DMS 273 (cell line): ENCODE results near the gene MIEF2.

Experiments
- DNase-seq: peaks from one replicate; lab custom pipeline; 2025; ENCODE audit not compliant: unreplicated experiment; lab: John Stamatoyannopoulos, UW

Gene MIEF2

DNA sequence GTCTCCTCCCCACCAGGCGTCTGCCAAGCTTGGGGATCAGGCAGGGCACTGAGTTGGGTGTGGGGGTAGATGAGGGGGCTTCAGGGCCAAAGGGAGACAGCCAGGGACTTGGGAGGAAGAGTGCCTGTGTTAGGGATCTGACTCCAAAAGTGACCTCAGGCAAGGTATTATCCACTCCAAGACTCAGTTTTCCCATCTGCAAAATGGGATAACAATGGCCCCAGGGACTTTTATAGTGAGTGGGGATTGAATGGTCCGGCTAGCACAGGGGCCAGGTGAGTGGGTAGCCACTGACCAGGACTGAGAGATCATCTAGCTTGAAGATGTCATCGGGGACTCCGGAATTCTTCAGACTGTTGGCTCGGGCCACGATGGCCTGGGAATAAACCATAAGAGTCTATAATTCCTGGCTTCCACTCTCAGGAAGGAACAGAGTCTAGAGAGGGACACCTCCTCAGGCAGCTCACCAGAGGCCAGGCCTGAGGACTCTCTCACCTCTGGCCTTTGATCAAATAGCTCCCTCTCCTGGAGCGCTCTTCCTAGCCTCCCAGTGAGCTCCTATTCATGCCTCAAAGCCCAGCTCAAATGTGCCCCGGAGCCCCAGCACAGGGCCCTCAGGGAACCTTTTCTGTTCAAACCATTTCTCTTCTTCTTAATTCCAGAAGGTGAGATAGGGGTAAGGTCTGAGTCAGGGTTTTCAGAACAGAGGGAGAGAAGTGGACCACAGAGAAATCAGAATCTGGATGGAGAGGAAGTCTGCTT lies 5.4 kb upstream of the MIEF2 start:
- DNase-seq = no peak

DNA sequence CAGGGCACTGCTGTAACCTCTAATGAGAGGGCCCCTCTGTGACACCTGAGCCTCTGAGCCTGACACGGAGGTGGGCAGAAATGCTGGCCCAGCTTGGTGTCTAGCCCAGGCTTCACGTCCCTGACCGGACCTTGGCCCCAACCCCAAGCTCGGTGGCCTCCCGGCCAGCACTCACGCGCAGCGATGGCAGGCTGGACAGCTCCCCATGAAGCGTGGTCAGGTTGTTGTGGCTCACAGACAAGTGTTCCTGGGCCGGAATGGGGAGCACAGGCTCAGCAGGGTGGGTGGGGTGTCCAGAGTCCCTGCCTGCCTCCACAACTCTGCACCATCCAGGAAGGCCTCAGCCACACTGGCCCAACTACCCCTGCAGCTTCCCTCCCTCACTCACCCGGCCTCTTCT lies 4.1 kb upstream of the MIEF2 start:
- no peak for DNase-seq

DNA sequence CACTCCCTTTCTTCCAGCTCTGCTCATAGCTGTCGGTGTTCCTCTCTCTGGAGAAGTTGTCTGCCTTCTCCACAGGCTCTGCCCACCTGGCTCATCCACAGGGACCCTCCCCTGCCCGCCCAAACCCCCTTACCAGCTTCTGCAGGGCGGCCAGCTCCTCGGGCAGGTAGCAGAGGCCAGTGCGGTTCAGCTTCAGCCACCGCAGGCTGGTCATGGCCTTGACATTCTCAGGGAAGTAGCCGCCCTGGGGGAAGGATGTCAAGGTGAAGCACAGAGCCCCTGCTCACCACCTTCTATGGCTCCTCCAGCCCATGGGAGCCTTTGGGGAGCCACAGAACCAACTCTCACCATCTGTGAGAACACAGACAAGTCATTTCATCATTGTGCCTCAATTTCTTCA lies 3.7 kb upstream of the MIEF2 start:
- no peak for DNase-seq

DNA sequence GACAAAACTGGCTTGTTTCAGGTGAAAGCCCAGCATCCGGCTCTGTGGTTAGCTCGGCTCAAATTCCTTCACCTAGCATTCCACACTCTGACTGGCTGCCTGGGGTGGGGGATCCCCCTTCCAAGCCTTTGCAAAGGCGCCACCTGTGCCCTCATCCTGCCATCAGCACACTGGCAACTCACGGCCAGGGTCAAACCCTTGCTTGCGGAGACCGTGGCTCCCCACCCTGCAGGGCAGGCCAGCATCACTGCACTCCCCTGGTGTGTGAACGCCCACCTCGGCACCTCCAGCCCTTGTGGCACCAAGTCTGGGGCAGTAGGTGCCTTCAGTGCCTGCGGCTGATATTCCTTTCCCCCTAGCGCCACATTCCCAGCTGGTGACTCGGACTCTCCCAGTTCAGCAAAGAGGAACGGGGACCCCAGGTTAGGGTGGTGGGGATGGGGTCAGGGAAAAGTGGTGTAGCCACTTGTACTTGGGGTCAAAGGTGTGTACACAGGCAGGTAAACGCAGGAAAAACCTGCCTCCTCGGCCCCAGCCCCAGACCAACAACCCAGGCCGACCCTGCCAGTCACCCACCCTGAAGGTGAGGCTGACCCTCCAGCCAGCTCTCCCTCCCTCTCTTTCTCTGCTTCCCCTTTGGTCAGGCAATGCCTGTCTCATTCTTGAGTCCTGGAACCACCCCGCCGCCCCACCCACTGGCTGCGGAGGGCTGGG lies 3.0 kb upstream of the MIEF2 start:
- no peak for DNase-seq

DNA sequence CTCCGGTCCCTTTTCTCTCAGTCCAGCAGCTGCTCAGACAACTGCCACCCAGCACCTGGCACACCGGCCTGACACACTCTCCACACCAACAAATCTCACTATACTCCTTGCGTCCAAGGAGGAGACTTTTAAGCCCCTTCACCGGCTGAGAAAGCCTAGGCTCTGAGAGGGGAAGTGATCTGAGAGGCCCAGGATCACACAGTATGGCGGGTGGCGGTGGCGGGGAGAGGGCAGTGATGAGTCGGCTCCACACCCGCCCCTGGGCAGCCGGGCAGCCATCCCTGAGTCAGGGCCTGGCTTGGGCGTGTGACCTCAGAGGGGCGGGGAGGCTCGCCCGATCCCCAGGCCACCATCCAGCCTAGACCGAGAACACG lies 2.5 kb upstream of the MIEF2 start:
- peak; percentile 48 for DNase-seq

DNA sequence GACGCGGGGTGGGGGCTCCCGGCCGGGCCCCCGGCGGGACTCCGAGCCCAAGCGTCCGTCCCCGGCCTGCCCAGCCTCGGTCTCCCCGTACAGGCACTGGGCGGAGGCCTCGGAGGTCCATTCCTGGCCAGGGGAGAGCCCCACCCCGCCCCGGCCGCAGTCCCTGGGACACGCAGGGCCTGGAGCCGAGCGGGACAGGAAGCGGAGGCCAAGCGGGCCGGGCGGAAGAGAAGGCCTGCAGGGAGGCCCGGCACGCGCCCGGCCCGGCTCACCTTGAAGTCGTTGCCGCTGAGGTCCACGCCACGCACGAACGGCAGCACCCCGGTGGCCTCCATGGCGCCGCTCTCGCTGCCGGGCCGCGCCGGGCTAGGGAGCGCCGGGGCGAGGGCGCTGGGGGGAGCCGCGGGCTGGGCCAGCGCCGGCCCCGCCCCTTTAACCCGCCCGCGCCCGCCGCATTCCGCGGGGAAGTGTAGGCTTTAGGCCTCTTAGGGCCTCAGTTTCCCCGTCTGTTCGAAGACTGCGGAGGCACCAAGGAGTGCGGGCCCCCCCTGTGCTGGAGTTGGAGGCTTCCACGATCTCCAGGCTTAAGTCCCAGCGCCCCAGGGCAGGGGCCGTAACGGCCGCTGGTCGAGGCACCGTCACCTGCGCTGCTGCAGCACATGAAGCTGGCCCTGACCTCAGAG lies 2.0 kb upstream of the MIEF2 start, which contains the start of gene FLII:
Gene FLII, minus strand, starts transcription at position 383 of the 683 bp plus-strand sequence. Its CDS starts 48 bp downstream, at position 335.
- DNase-seq = peak; percentile 51

DNA sequence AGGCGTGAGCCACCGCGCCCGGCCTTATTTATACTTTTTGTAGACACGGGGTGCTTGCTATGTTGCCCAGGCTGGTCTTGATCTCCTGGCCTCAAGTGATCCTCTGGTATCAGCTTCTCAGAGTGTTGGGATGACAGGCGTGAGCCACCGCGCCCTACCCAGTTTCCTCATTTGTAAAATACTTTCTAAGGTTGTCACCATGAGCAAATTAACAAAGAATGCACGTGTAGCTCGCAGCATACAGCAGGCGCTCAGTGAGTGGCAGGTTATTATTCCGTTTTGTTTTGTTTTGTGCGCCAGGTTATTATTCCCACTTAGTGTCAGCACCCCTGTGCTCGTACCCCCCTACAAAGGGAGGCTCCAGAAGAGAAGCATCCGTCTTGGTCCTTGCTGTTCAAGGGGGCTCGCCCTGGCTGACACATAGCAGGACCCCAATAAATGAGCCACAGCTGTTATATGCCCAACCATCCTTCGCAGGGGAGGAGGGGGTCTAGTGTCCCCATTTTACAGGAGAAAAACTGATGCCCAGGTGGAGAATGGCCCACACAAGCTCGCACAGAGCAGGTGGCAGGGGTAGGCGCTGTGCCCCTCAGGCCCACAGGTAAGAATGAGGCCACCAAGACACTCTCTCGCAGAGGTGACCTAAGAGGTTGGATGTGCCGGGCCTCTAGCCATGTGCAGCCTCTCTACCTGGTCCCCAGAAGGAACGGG lies 686 bp upstream of the MIEF2 start:
- no peak for DNase-seq

DNA sequence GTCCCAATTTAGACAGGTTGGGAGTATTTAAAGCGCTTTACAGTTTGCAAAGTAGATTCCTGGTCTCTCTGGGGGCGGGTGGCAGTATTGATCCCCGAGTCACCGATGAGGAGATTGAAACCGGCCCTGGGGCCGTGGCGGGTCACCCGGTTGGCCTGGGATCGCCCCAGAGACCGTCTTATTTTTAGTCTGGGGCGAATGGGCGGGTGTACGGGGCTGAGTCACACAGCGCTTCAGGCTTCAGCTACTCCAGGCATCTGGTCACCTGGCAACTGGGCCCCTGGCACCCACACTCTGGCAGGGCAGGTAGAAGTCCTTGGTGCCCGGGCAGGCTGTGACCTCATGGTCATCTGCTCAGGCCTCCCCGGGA lies 669 bp downstream of the MIEF2 start:
- peak; percentile 47 for DNase-seq

DNA sequence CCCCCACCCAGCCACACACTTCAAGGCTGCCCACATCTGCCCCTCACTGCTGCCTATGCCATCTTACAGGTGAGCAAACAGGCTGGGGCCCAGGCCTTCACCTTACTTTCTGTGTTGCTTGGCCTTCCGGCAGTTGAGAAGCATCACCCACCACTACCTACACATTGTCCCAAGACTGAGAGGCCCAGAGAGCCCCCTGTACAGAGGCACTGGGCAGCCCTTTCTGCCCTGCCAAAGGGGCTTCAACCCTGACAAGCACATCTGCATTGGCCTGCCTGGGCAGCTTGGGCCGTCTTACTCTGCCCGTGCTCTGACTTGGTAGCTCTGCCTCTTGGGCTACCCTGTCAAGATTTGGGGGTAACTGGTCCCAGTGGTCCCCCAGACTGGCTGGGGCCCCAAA lies 1.2 kb downstream of the MIEF2 start:
- no peak for DNase-seq

DNA sequence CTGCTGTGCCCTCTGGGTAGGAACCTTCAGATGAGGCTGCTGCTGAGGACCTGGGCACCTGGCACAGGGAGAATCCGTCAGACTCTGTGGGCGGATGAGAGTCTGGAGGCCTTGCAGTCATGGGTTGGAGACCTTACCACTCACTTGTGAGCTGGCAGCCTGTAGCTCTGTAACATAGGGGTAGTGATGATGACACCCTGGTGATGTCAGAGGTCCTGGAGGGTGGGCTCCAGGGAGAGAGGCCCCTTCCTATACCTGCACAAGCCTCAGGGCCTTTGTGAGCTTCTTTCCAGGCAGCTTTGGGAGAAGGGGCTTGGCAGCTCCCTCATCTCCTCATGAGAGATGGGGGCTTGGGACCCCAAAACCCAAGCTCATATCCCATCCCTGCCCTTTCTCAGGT lies 1.6 kb downstream of the MIEF2 start:
- no peak for DNase-seq

DNA sequence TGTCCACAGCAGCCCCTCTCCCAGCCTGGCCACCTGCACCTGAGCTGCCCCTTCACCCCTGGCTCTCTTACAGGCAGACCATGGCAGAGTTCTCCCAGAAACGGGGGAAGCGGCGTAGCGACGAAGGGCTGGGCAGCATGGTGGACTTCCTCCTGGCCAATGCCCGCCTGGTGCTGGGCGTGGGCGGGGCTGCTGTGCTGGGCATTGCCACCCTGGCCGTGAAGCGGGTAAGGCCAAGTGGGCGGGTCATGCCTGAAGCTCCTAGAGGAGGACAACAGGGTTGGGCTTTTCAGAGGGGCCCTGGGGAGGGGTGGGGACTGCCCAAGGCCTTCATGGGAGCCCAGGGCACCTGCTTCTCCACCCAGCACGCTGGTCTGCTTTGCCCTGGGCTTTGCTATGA lies 2.2 kb downstream of the MIEF2 start:
- no peak for DNase-seq

DNA sequence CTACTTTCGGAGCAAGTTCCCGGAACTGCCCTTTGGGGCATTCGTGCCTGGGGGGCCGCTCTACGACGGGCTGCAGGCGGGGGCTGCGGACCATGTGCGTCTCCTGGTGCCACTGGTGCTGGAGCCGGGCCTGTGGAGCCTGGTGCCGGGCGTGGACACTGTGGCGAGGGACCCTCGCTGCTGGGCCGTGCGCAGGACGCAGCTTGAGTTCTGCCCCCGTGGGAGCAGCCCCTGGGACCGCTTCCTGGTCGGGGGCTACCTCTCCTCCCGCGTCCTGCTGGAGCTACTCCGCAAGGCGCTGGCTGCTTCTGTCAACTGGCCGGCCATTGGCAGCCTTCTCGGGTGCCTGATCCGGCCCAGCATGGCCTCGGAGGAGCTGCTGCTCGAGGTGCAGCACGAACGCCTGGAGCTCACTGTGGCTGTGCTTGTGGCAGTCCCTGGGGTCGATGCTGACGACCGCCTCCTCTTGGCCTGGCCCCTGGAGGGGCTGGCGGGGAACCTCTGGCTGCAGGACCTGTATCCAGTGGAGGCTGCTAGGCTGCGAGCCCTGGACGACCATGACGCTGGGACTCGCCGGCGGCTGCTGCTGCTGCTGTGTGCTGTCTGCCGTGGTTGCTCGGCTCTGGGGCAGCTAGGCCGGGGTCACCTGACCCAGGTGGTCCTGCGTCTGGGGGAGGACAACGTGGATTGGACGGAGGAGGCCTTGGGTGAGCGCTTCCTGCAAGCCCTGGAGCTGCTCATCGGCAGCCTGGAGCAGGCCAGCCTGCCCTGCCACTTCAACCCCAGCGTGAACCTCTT lies 3.6 kb downstream of the MIEF2 start:
- DNase-seq = no peak

DNA sequence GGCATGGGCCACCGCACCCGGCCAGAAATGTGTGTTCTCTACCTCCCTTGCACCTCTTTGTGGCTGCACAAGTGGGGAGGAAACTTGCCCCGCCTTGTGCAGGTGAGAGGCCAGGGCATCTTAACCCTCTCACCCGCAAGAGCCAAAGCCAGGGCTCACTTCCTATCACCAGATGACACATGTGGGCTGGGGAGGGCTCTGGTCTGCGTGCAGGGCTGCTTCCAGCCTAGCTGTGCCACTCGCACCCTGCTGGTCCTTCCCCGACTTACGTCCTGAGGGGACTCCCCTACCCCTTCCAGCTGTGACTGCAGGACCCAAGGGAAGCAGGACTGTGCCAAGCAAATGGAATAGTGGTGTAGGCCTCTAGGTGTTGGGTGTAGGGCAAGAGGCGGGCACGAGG lies 6.9 kb downstream of the MIEF2 start:
- DNase-seq = no peak

DNA sequence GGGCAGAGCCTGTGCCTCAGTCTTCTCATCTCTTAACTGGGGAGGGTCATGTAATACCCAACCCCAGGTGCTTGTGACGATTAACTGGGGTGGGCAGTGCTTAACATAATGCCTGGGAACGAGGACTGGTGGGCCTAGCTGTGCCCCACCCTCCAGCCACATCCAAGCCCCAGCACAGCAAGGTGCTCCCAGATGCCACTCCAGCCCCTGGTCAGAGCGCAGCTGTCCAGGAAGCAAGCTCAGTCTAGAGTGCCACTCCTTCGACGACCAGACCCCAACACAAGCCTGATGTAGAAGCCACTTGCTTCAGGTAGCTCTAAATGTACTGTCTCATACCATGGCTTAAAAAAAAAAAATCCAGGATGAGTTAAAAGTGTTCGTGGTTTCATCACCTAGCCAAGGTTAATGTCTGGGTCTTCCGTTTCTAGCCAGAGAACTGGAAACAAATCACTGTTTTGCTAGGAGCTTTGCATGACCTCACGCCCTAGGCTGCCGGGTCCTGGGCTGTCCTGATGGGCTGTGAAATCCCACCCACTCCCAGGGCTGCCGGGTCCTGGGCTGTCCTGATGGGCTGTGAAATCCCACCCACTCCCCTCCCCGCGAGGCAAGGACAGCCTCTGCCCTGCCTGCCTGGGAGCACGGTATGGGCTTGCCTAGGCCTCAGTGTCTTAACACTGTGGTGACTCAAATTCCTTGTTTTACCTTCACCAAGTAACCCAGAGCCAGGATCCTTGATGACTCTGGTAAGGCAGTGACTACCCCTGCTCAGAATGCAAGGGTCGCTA lies 7.7 kb downstream of the MIEF2 start:
- DNase-seq = peak; percentile 18

DNA sequence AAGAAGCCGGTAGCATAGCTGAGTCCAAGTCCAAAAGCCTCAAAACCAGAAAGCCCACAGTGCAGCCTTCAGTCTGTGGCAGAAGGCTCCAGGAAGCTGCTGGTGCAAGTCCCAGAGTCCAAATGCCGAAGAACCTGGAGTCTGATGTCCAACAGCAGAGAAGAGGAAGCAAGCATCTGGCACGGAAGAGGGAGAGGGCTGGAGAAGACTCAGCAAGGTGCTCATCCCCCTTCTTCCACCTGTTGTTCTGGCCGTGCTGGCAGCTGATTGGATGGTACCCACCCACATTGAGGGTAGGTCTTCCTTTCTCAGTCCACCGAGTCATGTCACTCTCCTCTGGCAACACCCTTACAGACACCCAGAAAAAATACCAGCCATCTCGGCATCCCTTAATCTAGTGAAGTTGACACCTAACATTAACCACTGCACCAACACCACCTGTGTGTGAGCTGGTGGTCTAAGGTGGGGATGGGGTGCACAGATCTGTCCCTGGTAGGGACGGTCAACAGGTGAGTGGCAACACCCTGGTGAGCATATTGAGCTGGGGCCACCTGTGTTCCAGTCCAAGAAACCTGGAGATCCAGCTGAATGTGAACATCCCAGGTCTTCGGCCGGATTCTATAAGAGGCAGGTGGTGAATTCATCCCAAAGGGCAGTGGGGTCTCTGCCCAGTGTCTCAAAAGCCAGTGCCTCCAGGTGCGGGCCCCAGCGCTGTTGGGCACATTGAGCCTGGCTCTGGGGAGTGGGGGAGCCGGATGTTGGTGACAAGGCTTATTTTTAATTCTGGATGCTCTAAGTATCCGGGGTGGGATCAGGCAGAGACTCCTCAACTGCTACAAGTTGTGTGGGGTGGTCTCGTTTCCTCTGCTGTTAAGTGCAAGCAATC lies 9.8 kb downstream of the MIEF2 start:
- no peak for DNase-seq

DNA sequence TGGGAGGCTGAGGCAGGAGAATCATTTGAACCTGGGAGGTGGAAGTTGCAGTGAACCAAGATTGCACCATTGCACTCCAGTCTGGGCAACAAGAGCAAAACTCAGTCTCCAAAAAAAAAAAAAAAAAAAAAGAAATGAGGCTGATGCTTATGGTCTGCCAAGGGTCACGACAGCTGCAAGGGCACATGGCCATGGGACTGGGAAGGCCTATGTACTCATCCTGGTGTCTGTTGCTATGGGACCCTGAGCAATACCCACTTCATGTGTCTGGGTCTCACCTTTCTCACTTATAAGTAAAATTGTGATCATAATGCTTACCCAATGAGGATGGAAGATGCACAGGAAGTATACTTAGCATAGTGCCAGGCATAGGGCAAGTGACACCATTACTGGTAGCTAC lies 16.6 kb downstream of the MIEF2 start:
- no peak for DNase-seq

DNA sequence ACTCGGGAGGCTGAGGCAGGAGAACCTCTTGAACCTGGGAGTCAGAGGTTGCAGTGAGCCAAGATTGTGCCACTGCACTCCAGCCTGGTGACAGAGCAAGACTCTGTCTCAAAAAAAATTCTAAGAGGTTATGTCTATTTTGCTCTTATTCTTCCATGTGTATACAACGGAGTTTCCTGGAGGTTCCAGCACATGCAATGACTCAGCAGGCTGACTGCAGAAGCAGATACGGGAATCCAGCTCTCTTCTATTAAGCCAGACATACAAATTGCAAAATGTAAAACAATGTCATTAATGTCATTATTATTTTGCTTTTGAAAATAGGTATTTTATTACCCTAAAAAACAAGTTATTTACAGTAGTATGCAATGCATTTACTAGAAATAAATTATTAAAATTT lies 18.4 kb downstream of the MIEF2 start:
- DNase-seq = no peak

DNA sequence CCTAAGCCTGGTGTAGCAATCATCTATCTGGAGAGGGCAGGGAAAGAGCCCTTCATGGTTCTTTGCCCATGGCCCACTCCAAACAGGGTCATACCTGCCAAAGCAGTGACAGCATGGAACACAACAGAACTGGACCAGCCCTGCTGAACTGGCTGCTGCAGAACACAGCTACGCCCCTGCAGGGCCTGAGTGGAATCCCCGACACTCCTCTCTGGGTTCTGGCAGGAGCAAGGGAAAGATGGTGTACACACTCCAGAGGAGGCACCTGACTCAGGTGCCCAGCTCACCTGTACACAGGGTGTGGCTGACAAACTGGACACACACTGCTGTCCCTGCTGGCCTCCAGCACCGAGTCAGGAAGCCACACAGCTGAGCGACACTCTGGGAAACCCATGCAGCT lies 19.8 kb downstream of the MIEF2 start:
- DNase-seq = no peak

DNA sequence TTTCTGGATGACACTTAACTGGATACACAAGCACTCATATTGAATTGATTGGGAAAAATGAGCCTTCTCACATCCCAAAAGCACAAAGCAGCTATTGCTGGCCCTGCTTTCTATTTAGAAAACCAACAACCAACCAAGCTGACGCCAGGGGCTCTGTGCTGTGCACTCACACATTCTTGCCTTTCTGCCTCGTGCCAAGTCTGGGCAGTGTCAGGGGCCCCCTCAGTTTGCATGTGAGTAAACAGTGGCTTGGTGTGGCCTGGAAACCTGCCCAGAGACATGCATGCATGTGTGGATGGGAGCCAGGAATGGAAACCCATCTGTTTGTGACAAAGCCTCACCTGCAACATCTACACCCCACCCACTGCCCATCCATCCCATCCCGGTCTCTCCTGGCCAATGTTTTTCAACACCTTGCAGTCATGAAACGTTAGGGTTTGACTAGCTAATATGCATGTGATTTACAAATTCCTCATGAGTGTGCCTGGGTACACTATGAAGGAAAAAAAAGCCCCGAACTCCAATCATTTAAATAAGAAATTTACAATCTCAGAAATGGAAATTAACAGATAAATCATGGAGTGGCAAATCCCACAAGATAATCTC lies 20.4 kb downstream of the MIEF2 start:
- peak; percentile 15 for DNase-seq
